ENCODE results near the gene ZCCHC2.

- no peak for TF ChIP-seq EP300 (IDR thresholded peaks at IDR 0.05)
- TF ChIP-seq POLR2AphosphoS5 (IDR thresholded peaks at IDR 0.05), result peak in 2 of 4 donors; percentile 32 to 35
- TF ChIP-seq CTCF (IDR thresholded peaks at IDR 0.05), result no peak
Observed at GRCh38 chr18:62625019-62625418, 102.2 kb downstream of the ZCCHC2 start.

Measured in sigmoid colon (tissue), 4 donors.